HG02970 (cell line): ENCODE measurements around the gene RBBP9.
"Not testable (repeated sequence)": the region's sequence is repeated elsewhere in the genome, so short reads cannot be mapped to it uniquely, and the experiment has no call there.

Experiments
- ATAC-seq: cut with Tn5 transposase; IDR thresholded peaks from one replicate; pipeline ENCODE4 v1.9.1; 2021; ENCODE audit warnings: mild to moderate bottlenecking, moderate library complexity, moderate number of reproducible peaks; ENCODE audit not compliant: unreplicated experiment, low FRiP score

Gene RBBP9

GRCh38 chr20:18496740-18497592 is at the start of gene RBBP9:
TSS of gene RBBP9 (minus strand) at chr20:18497225. CDS start at chr20:18497167, 58 bp downstream.
- ATAC-seq = peak; percentile 96

DNA sequence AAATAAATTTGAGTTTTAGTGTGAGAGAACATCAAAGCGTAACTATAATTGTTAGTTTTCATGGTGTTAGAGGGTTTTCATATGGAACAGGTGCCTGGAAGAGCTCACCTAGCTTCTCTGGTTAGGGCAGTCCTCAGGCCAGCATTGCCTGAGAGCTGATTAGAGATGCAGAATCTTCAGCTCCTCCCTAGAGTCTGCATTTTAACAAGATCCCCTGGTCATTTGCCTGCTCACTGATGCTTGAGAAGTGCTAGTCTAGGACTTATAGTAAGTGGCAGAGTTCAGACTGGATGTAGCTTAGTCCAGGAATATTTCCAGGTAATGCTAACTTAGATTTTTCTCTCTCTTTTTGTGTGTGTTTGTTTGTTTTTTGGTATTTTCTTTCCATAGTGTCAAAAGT is 48.5 kb upstream of the RBBP9 start:
- no peak for ATAC-seq

DNA sequence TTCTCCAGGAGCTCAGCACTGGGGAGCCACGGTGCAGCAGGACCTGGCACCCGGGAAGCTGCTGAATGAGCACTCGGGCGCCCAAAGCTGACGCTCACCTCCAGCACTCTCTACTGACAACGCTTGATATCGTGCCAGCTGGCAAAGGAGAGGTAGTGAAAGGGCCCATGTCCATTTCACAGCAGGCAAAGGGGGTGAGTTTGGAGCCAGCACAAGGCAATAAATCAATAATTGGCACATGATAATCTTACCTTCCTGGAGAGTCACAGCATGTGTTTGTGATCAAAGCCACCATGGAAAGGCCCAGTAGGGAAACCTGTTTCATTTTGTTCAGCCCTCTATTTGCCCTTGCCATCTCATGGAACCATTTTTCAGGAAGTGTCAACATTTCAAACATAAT is 46.9 kb upstream of the RBBP9 start:
- ATAC-seq = no peak

GRCh38 chr20:18543216-18543615 is 46.2 kb upstream of the RBBP9 start:
- no peak for ATAC-seq

DNA sequence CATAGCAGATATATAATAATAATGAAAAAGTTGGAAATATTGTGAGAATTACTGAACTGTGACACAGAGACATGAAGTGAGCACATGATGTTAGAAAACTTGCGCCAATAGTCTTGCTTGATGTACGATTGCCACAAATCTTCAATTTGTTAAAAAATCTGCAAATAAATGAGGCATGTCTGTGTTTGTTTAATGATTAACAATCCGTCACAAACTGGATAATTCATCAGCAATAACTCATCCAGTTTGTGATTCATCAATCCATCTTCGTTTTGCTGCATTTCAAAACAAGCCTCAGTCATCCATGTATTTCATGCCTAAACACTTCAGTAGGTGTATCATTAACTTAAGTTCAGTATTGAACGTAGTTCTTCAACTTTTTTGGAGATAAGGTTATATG is 44.7 kb upstream of the RBBP9 start:
- ATAC-seq = no peak

- no peak for ATAC-seq
These were observed 40.6 kb upstream of the RBBP9 start for GRCh38 chr20:18537651-18538050.

DNA sequence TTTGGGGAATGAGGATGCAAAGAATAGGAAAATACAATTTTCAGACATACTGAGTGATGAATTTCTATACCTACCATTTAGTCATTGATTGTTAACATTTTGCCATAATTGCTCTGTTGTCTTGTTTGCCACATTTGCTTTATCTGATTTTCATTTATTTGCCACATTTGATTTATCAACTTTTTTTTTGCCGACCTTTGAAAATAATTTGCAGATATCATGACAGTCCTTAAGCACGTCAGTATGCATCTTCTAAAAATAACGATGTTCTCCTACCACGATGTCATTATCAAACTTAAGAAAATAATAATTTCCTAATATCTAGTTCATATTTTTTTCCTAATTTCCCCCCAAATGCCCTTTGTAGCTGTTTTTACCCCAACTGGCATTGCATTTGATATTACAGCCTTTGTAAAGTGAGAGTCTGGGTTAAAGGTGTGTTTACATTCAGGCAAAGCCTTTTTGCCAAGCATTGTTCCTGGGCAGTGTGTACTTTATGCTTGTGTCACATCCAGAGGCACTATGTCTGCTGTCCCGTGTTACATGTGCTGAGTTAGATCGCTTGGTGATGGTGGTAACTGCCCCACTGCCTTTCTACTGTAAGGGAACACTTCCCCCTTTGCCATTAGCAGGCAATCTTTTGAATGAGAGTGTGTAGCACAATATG is 37.1 kb upstream of the RBBP9 start:
- no peak for ATAC-seq

GRCh38 chr20:18533491-18533890 is 36.5 kb upstream of the RBBP9 start:
- no peak for ATAC-seq

GRCh38 chr20:18532626-18533025 is 35.6 kb upstream of the RBBP9 start:
- no peak for ATAC-seq

DNA sequence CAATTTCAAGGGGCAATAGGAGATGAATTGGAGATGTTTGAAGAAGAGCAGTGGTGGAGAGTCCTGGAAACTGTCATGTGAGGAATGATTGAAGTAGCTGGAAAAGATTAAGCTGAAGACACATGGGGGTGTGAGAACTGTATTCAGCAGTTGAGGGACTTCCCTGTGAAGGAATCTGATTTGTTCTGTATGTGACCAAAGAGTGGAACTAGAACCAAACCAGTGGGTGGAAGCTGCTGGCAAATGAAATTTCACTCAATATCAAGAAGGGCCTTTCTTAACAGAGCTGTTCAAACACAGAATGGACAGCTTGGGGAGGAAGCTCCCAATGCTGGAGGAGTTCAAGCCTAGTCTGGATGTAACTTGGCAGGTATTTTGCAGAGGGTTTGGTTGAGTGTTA is 32.0 kb upstream of the RBBP9 start:
- ATAC-seq = no peak

- no peak for ATAC-seq
These were observed 30.8 kb upstream of the RBBP9 start for GRCh38 chr20:18527836-18528235.

GRCh38 chr20:18527339-18527738 is 30.3 kb upstream of the RBBP9 start:
- no peak for ATAC-seq

GRCh38 chr20:18526761-18527160 is 29.7 kb upstream of the RBBP9 start:
- not testable (repeated sequence) for ATAC-seq

GRCh38 chr20:18524646-18525045 is 27.6 kb upstream of the RBBP9 start:
- no peak for ATAC-seq

DNA sequence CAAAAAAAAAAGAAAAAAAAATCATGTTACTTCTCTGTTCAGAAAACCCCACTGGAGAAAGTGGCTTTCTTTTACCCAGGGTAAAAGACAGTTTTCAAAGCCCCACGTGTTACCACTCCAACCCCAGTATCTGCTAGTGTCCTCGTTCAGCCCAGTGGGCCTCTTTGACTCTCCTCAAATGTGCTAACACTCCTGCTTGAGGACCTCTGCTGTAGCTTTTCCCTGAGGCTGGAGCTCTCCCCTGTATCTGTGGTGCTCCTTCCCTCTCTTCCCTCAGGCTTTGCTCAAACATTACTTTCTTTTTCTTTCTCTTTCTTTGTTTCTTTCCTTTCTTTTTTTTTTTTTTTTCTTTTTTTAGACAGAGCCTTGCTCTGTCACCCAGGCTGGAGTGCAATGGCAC is 26.0 kb upstream of the RBBP9 start:
- no peak for ATAC-seq

GRCh38 chr20:18522066-18522465 is 25.0 kb upstream of the RBBP9 start:
- ATAC-seq = not testable (repeated sequence)

DNA sequence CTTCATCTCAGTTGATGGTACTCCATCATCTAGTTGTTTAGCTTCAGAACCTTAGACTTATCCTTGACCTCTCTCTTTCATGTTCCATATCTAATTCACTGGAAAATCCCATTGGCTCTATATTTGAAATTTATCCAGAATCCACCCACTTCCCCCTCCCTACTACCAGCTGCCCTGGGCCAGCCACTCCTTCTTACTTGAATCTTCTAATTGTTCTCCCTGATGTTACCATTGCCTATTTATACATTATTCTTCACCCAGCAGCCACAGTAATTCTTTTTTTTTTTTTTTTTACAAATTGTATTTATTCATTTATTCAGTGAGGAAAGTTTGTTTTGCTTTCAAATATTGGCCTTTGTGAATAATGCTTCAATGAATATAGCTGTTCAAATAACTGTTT is 18.9 kb upstream of the RBBP9 start:
- no peak for ATAC-seq

- ATAC-seq = no peak
These were observed 17.1 kb upstream of the RBBP9 start for GRCh38 chr20:18514127-18514526.

DNA sequence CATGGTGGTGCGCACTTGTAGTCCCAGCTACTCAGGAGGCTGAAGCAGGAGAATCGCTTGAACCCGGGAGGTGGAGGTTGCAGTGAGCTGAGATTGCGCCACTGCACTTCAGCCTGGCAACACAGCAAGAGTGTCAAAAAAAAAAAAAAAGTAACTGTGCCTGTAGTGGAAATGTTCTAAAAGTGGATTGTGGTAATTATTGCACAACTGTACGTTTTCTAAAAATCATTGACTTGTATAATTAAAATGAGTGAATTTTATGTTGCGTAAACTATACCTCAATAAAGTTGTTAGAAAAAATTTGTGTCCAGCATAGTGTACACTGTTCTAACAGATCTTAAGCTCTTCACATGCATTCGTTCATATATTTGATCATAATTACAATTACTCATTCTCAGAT is 16.2 kb upstream of the RBBP9 start:
- no peak for ATAC-seq

GRCh38 chr20:18511571-18511970 is 14.5 kb upstream of the RBBP9 start:
- no peak for ATAC-seq

- ATAC-seq = peak; percentile 98
These were observed 10.5 kb upstream of the RBBP9 start, which contains the start of gene SEC23B for GRCh38 chr20:18507218-18508191. TSS of gene SEC23B (plus strand) at chr20:18507940. CDS start at chr20:18510836, 2,896 bp downstream.
